Adrenal gland (tissue), 12 donors: ENCODE measurements around the gene TPBG. TPM values are rescaled to one million over a fixed set of nuclear protein-coding genes. Genes with fewer than 3 reads are reported as not detected.

Experiments
- DNase-seq, 7 donors: peaks; one replicate each; pipeline ENCODE4 v3.0.0-alpha.2; 2019 to 2020
- H3K27ac ChIP-seq, 5 donors: fragments of 200-600 bp; sonication (generic) in 4 of 5; 1 replicate in 3 of 5; 2 replicates in 2 of 5; pipeline versions ENCODE4 v1.5.1 to v1.8.0; 2016 to 2020; ENCODE audit warnings: mild to moderate bottlenecking in 1 of 5
- H3K27me3 ChIP-seq: fragments of 200-600 bp; 2 replicates; pipeline ENCODE4 v1.8.0; 2021
- H3K36me3 ChIP-seq, 2 donors: fragments of 200-600 bp; replicated peaks in 1 of 2; 1 replicate in 1 of 2; 2 replicates in 1 of 2; pipeline versions ENCODE4 v1.5.1 to v1.8.0; 2018 to 2022
- H3K4me1 ChIP-seq, 2 donors: fragments of 200-600 bp; replicated peaks in 1 of 2; 1 replicate in 1 of 2; 2 replicates in 1 of 2; pipeline versions ENCODE4 v1.5.1 to v1.8.0; 2018 to 2021
- H3K4me3 ChIP-seq, 4 donors: fragments of 200-600 bp; sonication (generic) in 3 of 4; one replicate each; pipeline ENCODE4 v1.5.1; 2016 to 2018
- H3K9me3 ChIP-seq, 3 donors: fragments of 200-600 bp; sonication (generic) in 1 of 3; replicated peaks in 1 of 3; 1 replicate in 2 of 3; 2 replicates in 1 of 3; pipeline versions ENCODE4 v1.5.1 to v1.8.0; 2016 to 2021
- POLR2A ChIP-seq, 2 donors: fragments of 450-650 bp; IDR thresholded peaks; one replicate each; pipeline ENCODE4 v1.6.1; 2017; ENCODE audit warnings: antibody characterized with exemption in 2 of 2, mild to moderate bottlenecking in 2 of 2, moderate library complexity in 1 of 2
- WGBS, 4 donors: extraction: QIAGEN DNeasy Blood & Tissue Kit in 2 of 4; methylation state at CpG; one replicate each; pipeline versions ENCODE4 v1.1.5 to v1.1.7; 2013 to 2017; 5-methylcytosine and 5-hydroxymethylcytosine counted together
- intact Hi-C, 2 donors: fragments of 100-400 bp; cut with DNase I; formaldehyde crosslinking; loops; one replicate each; pipeline versions ENCODE4 v1.14.1 to v1.15.0; 2022 to 2023
- polyA plus RNA-seq, 3 donors: library from polyadenylated mRNA; stranded (reverse); fragments of 200-250 nt in 2 of 3; fragments of 350-450 nt in 1 of 3; fragmentation: Illumina TruSeq in 1 of 3; extraction: RNeasy Lipid Tissue Mini Kit (QIAGEN cat#74804) in 1 of 3; gene quantifications; one replicate each; pipeline ENCODE4 v1.2.3, GENCODE V29; 2013 to 2014
- total RNA-seq, 9 donors: library from RNA; depleted of rRNA in 4 of 9; stranded (reverse); fragments of >200 nt in 4 of 9; fragments of 120-200 nt in 1 of 9; fragmentation: NEBNext Ultra II Directional in 1 of 9; extraction: Animal tissue kit (Norgen Biotek cat#: 25700) in 1 of 9; gene quantifications; one replicate each; pipeline versions ENCODE4 v1.1.0 to v1.2.4, GENCODE V29; 2013 to 2023
- TF ChIP-seq, protein P1 (sequence below), 6 experiments: fragments of 450-650 bp in 4 of 6; fragments of 200-600 bp in 2 of 6; sonication (generic) in 1 of 6; IDR thresholded peaks; 1 replicate in 5 of 6; 2 replicates in 1 of 6; pipeline versions ENCODE4 v1.5.1 to v1.8.0; 2016 to 2021; ENCODE audit warnings: antibody characterized with exemption in 6 of 6, mild to moderate bottlenecking in 2 of 6, moderate library complexity in 1 of 6
- donor health status: healthy with polysubstance abuse.
- donor health status: Bipolar disorder and iron deficiency.
- donor health status: DM: yes; HTN: yes; CAD: no.
- donor health status: DM: no; HTN: no; CAD: no.
- donor health status: DM: no; HTN: no; CAD: no.
- donor health status: DM: yes; HTN: yes; CAD: no.

The TPBG gene
- total and polyA plus RNA-seq, 12 donors: 1.2 to 10.2 (median 3.7) TPM

DNA sequence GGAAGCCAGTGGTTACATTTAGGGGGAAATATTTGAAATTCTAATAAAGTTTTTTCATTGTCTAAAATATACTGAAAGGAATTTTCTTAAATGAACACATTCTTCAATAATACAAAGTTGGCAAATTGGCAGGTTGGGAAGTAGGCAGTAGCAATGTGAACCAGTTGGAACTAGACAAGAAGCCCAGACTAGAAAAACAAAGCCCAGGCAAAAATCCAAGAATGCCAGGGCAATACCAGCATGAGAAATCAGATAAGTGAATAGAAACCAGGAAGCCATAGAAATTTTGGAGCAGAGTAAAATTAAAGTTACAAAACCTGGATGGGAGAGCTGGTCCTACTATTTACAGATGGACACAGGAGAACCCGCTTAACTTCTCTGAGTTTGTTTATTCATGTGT is 52.2 kb downstream of the TPBG start:
- TF ChIP-seq, protein P1, sequence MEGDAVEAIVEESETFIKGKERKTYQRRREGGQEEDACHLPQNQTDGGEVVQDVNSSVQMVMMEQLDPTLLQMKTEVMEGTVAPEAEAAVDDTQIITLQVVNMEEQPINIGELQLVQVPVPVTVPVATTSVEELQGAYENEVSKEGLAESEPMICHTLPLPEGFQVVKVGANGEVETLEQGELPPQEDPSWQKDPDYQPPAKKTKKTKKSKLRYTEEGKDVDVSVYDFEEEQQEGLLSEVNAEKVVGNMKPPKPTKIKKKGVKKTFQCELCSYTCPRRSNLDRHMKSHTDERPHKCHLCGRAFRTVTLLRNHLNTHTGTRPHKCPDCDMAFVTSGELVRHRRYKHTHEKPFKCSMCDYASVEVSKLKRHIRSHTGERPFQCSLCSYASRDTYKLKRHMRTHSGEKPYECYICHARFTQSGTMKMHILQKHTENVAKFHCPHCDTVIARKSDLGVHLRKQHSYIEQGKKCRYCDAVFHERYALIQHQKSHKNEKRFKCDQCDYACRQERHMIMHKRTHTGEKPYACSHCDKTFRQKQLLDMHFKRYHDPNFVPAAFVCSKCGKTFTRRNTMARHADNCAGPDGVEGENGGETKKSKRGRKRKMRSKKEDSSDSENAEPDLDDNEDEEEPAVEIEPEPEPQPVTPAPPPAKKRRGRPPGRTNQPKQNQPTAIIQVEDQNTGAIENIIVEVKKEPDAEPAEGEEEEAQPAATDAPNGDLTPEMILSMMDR (IDR thresholded peaks at IDR 0.05): no peak
- TF ChIP-seq POLR2A (IDR thresholded peaks at IDR 0.05): no peak
- no peak overlapping the region for H3K27ac ChIP-seq
- H3K27me3 ChIP-seq: no peaks in the 10 kb centered on the region
- no peaks in the 10 kb centered on the region for H3K9me3 ChIP-seq
- DNase-seq: no peak
- intact Hi-C loops: no loop called here
- no peaks in the 10 kb centered on the region for H3K4me1 ChIP-seq
- no peak overlapping the region for H3K4me3 ChIP-seq
- 86 to 97% (median 92%) methylated on average over 1 of the region's 1 CpG for WGBS, 4 donors
- H3K36me3 ChIP-seq: no peaks in the 10 kb centered on the region

GRCh38 chr6:82416346-82416745 is 52.7 kb downstream of the TPBG start:
- DNase-seq: no peak
- TF ChIP-seq POLR2A (IDR thresholded peaks at IDR 0.05): no peak
- TF ChIP-seq, protein P1 (IDR thresholded peaks at IDR 0.05): no peak
- intact Hi-C loops: no loop called here
- H3K9me3 ChIP-seq: no peaks in the 10 kb centered on the region
- no peaks in the 10 kb centered on the region for H3K36me3 ChIP-seq
- no peak overlapping the region for H3K27ac ChIP-seq
- H3K27me3 ChIP-seq: no peaks in the 10 kb centered on the region
- WGBS, 4 donors: 58 to 72% (median 63%) methylated on average over 2 of the region's 2 CpGs
- H3K4me3 ChIP-seq: no peak overlapping the region
- H3K4me1 ChIP-seq: no peaks in the 10 kb centered on the region

Other genes starting within 250 kb of the TPBG start
- gene IBTK, start 116.1 kb upstream of the TPBG start, total RNA-seq: 10 to 100 TPM; 26.7 to 85.0 (median 52.0) TPM
- 10 to 100 TPM; 34.7 to 74.8 (median 43.1) TPM for gene IBTK, start 116.1 kb upstream of the TPBG start, polyA plus RNA-seq